Nucleus accumbens (tissue), 56 donors: ENCODE results near the gene SH2D3A.
A peak's percentile ranks its signal among the peaks of the same experiment; 100 is the strongest.
"Not testable (repeated sequence)": the region's sequence is repeated elsewhere in the genome, so short reads cannot be mapped to it uniquely, and the experiment has no call there.

Experiments used
- DNase-seq, 56 donors: peaks; one replicate each; lab custom pipeline; 2025; lab: John Stamatoyannopoulos, UW

Gene SH2D3A

GRCh38 chr19:6790194-6791128, 23.2 kb upstream of the SH2D3A start:
- no peak for DNase-seq

DNA sequence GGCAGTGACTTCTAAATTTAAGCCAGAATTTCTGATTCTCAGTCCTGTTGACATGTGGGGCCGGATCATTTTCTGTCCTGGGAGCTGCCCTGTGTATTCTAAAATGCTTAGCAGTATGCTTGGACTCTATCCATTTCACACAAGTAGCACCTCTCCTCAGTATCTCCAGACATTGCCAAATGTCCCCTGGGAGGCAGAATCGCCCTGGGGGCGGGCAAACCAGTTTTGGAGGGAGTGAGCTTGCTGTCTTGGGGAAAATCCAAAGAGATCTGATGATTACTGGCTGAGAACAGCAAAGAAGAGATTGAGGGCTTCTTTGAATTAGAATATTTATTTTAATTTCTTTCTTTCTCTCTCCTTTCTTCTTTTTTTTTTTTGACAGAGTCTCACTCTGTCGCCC, 21.7 kb upstream of the SH2D3A start:
- no peak for DNase-seq

GRCh38 chr19:6787393-6787792, 20.2 kb upstream of the SH2D3A start:
- DNase-seq = no peak

- no peak for DNase-seq
These were observed 12.0 kb upstream of the SH2D3A start for GRCh38 chr19:6779206-6779605.

- no peak for DNase-seq
These were observed 11.2 kb upstream of the SH2D3A start for GRCh38 chr19:6778386-6778785.

GRCh38 chr19:6777434-6777833, 10.2 kb upstream of the SH2D3A start:
- no peak for DNase-seq

DNA sequence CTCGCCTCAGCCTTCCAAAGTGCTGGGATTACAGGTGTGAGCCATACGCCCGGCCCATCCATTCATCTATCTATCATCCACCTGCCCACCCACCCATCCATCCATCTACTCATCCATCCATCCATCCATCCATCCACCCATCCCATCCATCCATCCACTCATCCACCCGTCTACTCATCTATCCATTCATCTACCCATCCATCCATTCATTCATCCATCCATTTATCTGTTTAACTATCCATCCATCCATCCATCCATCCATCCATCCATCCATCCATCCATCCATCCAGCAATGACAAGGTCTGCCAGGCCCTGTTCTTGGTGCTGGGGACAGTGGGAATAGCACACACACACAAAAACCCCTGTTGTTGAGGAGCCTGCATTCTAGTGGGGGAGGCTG, 9.8 kb upstream of the SH2D3A start:
- DNase-seq = no peak

DNA sequence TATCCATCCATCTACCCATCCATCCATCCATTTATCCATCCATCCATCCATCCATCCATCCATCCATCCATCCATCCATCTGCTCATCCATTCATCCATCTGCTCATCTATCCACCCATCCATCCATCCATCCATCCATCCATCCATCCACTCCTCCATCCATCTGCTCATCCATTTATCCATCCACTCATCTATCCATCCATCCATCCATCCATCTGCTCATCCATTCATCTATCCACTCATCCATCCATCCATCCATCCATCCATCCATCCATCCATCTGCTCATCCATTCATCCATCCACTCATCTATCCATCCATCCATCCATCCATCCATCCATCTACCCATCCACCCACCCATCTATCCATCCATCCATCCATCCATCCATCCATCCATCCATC, 8.8 kb upstream of the SH2D3A start:
- DNase-seq = not testable (repeated sequence)

DNA sequence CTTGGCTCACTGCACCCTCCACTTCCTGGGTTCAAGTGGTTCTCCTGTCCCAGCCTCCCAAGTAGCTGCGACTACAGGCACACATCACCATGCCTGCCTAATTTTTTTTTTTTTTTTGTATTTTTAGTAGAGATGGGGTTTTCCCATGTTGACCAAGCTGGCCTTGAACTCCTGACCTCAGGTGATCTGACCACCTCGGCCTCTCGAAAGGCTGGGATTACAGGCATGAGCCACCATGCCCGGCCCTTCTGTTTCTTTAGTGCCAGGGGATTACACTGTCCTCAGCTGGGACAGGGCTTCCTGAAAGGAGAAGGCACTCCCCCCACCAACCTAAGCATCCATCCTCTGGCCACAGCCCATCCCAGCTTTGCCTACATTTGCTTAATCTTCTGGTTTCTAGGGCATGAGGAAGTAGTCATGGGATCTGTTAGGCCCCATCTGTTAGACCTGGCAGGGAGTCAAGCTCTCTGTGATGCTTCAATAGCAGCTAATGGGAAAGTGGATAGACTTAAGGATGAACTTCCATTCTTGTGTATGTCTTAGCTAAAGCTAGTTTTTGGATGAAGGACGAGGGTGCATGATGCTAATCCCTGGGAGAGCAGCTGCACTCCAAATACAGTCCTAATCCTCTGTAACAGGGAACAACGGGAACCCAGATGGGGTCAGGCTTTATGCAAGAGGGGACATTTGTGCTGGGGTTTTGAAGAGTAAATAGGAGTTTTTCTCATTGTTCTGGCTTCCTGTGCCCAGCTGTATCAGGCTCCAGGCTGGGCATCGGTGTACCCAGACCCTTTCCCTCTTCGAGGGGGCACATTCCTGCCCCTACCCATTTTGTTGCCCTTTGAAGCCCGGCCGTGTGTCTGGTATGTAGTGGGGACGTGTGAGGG, 7.8 kb upstream of the SH2D3A start:
- no peak for DNase-seq

- DNase-seq = peak in 11 of 56 donors; percentile 3 to 34 (median 8)
These were observed 6.2 kb upstream of the SH2D3A start for GRCh38 chr19:6773323-6773931.

DNA sequence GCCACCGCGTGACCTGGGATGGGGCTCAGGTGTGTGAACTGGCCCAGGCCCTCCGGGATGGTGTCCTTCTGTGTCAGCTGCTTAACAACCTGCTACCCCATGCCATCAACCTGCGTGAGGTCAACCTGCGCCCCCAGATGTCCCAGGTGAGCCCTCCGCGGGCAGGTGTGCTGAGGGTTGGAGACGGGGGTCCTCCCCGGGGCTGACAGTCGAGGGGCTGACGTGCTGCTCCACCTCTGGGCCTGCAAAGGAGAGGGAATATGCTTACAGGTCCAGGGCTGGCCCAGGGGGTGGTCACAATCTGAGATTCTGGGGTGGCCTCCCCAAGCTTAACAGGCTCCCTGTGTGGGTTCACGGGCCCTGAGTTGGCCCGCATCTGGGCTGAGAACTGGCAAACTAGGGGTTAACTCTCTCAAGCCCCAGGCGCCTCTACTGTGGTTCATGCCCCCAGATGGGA, 5.7 kb upstream of the SH2D3A start:
- DNase-seq = no peak

DNA sequence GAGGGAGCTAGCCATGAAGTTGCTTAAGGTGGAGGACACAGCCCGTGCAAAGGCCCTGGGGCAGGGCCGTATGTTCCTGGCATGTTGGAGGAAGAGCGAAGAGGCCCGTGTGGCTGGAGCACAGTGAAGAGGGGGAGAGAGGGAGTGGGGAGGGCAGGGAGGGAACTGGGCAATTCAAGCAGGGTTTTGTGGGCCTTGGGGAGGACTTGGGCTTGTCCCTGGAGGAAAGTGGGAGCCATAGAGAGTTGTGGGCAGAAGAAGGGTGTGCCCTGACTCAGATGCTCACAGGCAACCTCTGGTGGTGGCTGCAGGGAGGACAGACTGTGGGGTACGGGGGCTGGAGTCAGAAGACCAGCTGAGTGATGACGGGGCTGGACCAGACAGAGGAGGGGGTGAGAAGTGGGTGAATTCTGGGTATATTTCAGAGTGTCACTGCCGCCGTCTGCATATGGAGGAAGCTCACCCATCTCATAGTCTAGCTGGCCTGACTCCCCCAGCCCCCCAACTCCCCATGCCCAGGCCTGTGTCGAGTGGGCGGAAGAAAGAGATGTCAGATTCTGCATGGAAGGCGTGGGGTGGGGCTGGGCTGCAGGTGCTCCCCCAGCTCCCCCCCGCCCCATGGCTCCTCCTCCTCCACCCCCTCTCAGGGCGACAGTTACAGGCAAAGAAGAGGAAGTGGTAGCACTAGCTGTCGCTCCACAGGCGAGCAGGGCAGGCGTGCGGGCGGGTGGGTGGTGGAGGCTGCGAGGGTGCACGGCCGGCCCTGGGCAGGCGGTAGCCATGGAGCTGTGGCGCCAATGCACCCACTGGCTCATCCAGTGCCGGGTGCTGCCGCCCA, 5.0 kb upstream of the SH2D3A start, which contains the start of gene VAV1:
VAV1 (plus strand) TSS at position 681 of the 838 bp plus-strand sequence; CDS start at position 781, 100 bp downstream.
- peak in 13 of 56 donors; percentile 6 to 43 (median 15) for DNase-seq

DNA sequence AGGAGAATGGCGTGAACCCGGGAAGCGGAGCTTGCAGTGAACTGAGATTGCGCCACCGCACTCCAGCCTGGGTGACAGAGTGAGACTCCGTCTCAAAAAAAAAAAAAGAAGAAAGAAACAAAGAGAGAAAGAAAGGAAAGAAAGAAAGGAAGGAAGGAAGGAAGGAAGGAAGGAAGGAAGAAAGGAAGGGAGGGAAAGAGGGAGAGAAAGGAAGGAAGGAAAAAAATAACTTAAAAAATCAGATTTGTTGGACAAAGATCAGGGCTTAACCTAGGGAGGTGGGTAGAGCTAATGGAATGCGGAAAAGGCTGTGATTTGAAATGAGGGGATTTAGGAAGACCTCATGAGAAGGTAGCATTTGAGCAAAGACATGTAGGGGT, 4.4 kb upstream of the SH2D3A start:
- not testable (repeated sequence) for DNase-seq

- no peak for DNase-seq
These were observed 1.9 kb upstream of the SH2D3A start for GRCh38 chr19:6769006-6769619.

GRCh38 chr19:6768236-6768785, 1.1 kb upstream of the SH2D3A start:
- no peak for DNase-seq

- DNase-seq = no peak
These were observed 216 bp downstream of the SH2D3A start for GRCh38 chr19:6767081-6767356.

DNA sequence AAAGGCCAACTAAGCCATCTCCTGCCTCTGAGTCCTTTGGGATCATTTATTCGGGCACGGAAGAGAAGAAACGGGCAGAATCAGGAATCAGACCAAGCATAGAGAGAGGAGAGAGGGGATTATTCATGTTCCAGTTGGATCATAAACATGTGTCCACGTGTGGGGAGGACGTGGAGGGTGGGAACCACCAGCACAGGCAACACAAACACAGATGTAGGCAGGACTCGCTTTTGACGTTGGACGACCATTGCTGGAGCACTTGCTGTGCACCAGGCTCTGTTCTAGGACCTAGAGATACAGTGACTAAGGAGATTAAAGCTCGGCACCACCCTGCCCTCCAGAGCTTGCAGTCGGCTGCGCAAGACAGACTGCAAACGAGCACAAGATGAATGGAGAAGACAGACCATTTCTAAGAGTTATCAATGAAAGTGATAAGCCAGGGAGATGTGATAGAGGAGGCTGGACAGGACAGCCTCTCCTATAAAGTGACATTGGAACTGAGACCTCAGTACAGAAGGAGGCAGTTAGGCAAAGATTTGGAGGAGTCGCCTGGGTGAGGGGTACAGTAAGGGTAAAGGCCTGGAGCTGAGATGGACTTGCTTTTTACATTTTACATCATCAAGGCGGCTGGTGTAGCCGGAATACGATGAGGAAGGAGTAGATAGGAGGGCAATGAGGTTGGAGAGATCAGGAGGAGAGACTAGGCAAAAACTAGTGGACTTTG, 716 bp downstream of the SH2D3A start:
- DNase-seq = no peak

DNA sequence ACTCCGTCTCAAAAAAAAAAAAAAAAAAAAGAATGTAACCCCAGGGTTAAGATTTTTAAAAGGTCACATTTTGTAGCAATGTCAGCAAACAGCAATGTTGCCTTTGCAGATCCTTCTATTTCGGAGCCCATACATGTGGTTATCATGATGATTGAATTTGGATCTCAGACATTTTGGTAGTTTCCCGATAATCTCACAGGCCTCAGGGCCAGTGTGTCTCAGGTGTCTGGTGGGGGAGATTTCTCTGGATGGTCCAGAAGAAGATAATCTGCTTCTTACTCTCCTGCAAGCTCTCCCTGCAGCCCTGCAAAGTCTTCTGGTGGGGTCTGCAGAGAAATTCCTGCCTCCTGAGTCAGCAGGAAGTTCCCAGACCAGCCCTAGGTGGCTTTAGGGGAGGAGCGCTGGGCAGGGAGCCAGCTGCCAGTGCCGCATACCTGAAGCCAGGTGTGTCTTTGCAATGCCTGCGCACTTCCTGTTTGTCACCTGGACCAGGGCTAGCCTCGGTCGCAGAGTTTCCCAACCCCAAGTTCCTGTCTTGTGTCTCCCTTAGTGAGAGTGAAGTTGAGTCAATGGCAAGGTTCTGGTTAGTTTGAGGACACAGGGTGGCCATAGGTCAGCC, 1.4 kb downstream of the SH2D3A start:
- no peak for DNase-seq
